ENCODE measurements around the gene SIL1.

The SIL1 gene

GRCh38 chr5:138945421-138946240 is 252.5 kb downstream of the SIL1 start:
- DNase-seq = no peak
- TF ChIP-seq CTCF (IDR thresholded peaks at IDR 0.05; ENCODE audit: low read depth, low read length) = 0 out of 2 replicates have a peak, but pooled peaks have one; percentile 13
- Histone ChIP-seq H3K4me3 (ENCODE audit: low read depth, low read length) (no peak overlapping the region), H3K27ac (no peak overlapping the region), H3K36me3 (peaks cover 19% of the 10 kb centered on the region), H3K27me3 (ENCODE audit: insufficient read depth, low read depth, severe bottlenecking) (no peaks in the 10 kb centered on the region), H3K9me3 (ENCODE audit: severe bottlenecking) (no peaks in the 10 kb centered on the region)

- H3K27me3 ChIP-seq (ENCODE audit: insufficient read depth, low read depth, severe bottlenecking) = no peaks in the 10 kb centered on the region
- no peak for TF ChIP-seq CTCF (IDR thresholded peaks at IDR 0.05; ENCODE audit: low read depth, low read length)
- no peak overlapping the region for H3K27ac ChIP-seq
- peaks cover 19% of the 10 kb centered on the region for H3K36me3 ChIP-seq
- no peak overlapping the region for H3K4me3 ChIP-seq (ENCODE audit: low read depth, low read length)
- no peaks in the 10 kb centered on the region for H3K9me3 ChIP-seq (ENCODE audit: severe bottlenecking)
- DNase-seq = no peak
These were observed 253.4 kb downstream of the SIL1 start for GRCh38 chr5:138944527-138945322.

- Histone ChIP-seq H3K27me3 (ENCODE audit: insufficient read depth, low read depth, severe bottlenecking) (no peaks in the 10 kb centered on the region), H3K9me3 (ENCODE audit: severe bottlenecking) (no peaks in the 10 kb centered on the region), H3K4me3 (ENCODE audit: low read depth, low read length) (no peak overlapping the region), H3K36me3 (peaks cover 19% of the 10 kb centered on the region), H3K27ac (peak overlapping the region; percentile 34)
- TF ChIP-seq CTCF (IDR thresholded peaks at IDR 0.05; ENCODE audit: low read depth, low read length) = no peak
- no peak for DNase-seq
These were observed 254.5 kb downstream of the SIL1 start for GRCh38 chr5:138943599-138944173.

GRCh38 chr5:138942861-138943260 is 255.3 kb downstream of the SIL1 start:
- TF ChIP-seq CTCF (IDR thresholded peaks at IDR 0.05; ENCODE audit: low read depth, low read length) = no peak

GRCh38 chr5:138942066-138942465 is 256.1 kb downstream of the SIL1 start:
- DNase-seq = no peak
- peaks cover 10% of the 10 kb centered on the region for H3K36me3 ChIP-seq
- no peaks in the 10 kb centered on the region for H3K27me3 ChIP-seq (ENCODE audit: insufficient read depth, low read depth, severe bottlenecking)
- H3K9me3 ChIP-seq (ENCODE audit: severe bottlenecking) = no peaks in the 10 kb centered on the region
- peak overlapping the region; percentile 25 for H3K27ac ChIP-seq
- H3K4me3 ChIP-seq (ENCODE audit: low read depth, low read length) = no peak overlapping the region
- no peak for TF ChIP-seq CTCF (IDR thresholded peaks at IDR 0.05; ENCODE audit: low read depth, low read length)

More at GRCh38 chr5:138942861-138943260, 255.3 kb downstream of the SIL1 start:
- H3K27ac ChIP-seq = peak overlapping the region; percentile 34
- no peaks in the 10 kb centered on the region for H3K9me3 ChIP-seq (ENCODE audit: severe bottlenecking)
- peaks cover 18% of the 10 kb centered on the region for H3K36me3 ChIP-seq
- H3K27me3 ChIP-seq (ENCODE audit: insufficient read depth, low read depth, severe bottlenecking) = no peaks in the 10 kb centered on the region
- H3K4me3 ChIP-seq (ENCODE audit: low read depth, low read length) = no peak overlapping the region
- DNase-seq = peak; percentile 76
